ENCODE data around the gene SLC12A5. TPM values are rescaled to one million over a fixed set of nuclear protein-coding genes. Genes with fewer than 3 reads are reported as not detected.

SLC12A5 gene
- total and polyA plus RNA-seq, 9 of the 15 experiments (the other 6 are each of a cell fraction or from before 2014, with no cell fraction given): 0.36 to 7.5 (median 2.1) TPM

DNA sequence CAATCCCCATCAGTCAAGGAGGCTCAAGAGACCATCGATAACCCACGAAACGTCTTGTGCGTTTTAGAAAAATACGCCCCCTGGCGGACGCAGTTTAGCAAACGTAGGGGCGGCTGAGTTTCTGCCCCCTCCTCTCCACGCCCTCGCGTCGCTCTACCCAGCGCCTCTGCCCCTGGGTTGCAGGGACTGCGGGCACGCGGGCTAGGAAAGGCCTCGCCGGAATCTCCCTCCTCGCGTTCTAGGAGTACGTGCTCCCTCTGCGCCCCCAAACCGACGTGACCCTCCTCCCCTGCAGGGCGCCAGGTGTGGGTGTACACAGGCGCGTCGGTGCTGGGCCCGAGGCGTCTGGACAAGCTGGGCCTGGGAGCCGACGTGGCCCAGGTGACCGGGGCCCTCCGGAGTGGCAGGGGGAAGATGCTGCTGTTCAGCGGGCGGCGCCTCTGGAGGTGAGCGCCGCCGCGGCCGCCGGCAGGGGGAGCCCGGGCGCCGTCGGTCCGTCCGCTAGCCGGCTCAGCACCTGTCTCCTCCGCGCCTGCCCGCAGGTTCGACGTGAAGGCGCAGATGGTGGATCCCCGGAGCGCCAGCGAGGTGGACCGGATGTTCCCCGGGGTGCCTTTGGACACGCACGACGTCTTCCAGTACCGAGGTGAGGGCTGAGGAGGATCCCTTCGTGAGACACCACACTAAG is 15.0 kb upstream of the SLC12A5 start (continued):
- TF ChIP-seq, protein P1, sequence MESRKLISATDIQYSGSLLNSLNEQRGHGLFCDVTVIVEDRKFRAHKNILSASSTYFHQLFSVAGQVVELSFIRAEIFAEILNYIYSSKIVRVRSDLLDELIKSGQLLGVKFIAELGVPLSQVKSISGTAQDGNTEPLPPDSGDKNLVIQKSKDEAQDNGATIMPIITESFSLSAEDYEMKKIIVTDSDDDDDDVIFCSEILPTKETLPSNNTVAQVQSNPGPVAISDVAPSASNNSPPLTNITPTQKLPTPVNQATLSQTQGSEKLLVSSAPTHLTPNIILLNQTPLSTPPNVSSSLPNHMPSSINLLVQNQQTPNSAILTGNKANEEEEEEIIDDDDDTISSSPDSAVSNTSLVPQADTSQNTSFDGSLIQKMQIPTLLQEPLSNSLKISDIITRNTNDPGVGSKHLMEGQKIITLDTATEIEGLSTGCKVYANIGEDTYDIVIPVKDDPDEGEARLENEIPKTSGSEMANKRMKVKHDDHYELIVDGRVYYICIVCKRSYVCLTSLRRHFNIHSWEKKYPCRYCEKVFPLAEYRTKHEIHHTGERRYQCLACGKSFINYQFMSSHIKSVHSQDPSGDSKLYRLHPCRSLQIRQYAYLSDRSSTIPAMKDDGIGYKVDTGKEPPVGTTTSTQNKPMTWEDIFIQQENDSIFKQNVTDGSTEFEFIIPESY (CRISPR knock-in tag; IDR thresholded peaks at IDR 0.05): no peak
- TF ChIP-seq RBM39 (optimal IDR thresholded peaks at IDR 0.05; ENCODE audit: low read depth, low read length): no peak
- no peak for TF ChIP-seq TAF15 (IDR thresholded peaks at IDR 0.05; ENCODE audit: low read depth, low read length)
- TF ChIP-seq, protein P2, sequence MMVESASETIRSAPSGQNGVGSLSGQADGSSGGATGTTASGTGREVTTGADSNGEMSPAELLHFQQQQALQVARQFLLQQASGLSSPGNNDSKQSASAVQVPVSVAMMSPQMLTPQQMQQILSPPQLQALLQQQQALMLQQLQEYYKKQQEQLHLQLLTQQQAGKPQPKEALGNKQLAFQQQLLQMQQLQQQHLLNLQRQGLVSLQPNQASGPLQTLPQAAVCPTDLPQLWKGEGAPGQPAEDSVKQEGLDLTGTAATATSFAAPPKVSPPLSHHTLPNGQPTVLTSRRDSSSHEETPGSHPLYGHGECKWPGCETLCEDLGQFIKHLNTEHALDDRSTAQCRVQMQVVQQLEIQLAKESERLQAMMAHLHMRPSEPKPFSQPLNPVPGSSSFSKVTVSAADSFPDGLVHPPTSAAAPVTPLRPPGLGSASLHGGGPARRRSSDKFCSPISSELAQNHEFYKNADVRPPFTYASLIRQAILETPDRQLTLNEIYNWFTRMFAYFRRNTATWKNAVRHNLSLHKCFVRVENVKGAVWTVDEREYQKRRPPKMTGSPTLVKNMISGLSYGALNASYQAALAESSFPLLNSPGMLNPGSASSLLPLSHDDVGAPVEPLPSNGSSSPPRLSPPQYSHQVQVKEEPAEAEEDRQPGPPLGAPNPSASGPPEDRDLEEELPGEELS (CRISPR knock-in tag; IDR thresholded peaks at IDR 0.05; ENCODE audit: borderline replicate concordance): no peak
- no peak for TF ChIP-seq ELF1 (tag; IDR thresholded peaks at IDR 0.05)
- TF ChIP-seq TOE1 (IDR thresholded peaks at IDR 0.05; ENCODE audit: borderline replicate concordance): no peak
- no peak for TF ChIP-seq TOE1 (CRISPR knock-in tag; IDR thresholded peaks at IDR 0.05; ENCODE audit: borderline replicate concordance, low read depth)
- TF ChIP-seq, protein P3, sequence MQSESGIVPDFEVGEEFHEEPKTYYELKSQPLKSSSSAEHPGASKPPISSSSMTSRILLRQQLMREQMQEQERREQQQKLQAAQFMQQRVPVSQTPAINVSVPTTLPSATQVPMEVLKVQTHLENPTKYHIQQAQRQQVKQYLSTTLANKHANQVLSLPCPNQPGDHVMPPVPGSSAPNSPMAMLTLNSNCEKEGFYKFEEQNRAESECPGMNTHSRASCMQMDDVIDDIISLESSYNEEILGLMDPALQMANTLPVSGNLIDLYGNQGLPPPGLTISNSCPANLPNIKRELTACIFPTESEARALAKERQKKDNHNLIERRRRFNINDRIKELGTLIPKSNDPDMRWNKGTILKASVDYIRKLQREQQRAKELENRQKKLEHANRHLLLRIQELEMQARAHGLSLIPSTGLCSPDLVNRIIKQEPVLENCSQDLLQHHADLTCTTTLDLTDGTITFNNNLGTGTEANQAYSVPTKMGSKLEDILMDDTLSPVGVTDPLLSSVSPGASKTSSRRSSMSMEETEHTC (IDR thresholded peaks at IDR 0.05): no peak
- TF ChIP-seq, protein P4, sequence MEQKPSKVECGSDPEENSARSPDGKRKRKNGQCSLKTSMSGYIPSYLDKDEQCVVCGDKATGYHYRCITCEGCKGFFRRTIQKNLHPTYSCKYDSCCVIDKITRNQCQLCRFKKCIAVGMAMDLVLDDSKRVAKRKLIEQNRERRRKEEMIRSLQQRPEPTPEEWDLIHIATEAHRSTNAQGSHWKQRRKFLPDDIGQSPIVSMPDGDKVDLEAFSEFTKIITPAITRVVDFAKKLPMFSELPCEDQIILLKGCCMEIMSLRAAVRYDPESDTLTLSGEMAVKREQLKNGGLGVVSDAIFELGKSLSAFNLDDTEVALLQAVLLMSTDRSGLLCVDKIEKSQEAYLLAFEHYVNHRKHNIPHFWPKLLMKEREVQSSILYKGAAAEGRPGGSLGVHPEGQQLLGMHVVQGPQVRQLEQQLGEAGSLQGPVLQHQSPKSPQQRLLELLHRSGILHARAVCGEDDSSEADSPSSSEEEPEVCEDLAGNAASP (IDR thresholded peaks at IDR 0.05): no peak
- TF ChIP-seq ESRRB (CRISPR knock-in tag; IDR thresholded peaks at IDR 0.05; ENCODE audit: borderline replicate concordance): no peak
- no peak; the same call in 1 of the 2 replicates for TF ChIP-seq SMARCE1 (IDR thresholded peaks at IDR 0.05)
- TF ChIP-seq DACH1 (IDR thresholded peaks at IDR 0.05; ENCODE audit: partially characterized antibody): no peak
- TF ChIP-seq SREBF1 (IDR thresholded peaks at IDR 0.05; ENCODE audit: borderline replicate concordance, low read depth, low read length): no peak
- TF ChIP-seq MTA1 (IDR thresholded peaks at IDR 0.05; ENCODE audit: borderline replicate concordance): no peak
- no peak for TF ChIP-seq LEF1 (IDR thresholded peaks at IDR 0.05)
- no peak for TF ChIP-seq ZKSCAN3 (CRISPR knock-in tag; IDR thresholded peaks at IDR 0.05)
- no peak for TF ChIP-seq ZNF785 (CRISPR knock-in tag; IDR thresholded peaks at IDR 0.05)
- no peak for TF ChIP-seq RBM22 (IDR thresholded peaks at IDR 0.05; ENCODE audit: low read depth, low read length, poor library complexity, severe bottlenecking)
- no peak for TF ChIP-seq POLR2A (conservative IDR thresholded peaks at IDR 0.05)
- TF ChIP-seq, protein P5, sequence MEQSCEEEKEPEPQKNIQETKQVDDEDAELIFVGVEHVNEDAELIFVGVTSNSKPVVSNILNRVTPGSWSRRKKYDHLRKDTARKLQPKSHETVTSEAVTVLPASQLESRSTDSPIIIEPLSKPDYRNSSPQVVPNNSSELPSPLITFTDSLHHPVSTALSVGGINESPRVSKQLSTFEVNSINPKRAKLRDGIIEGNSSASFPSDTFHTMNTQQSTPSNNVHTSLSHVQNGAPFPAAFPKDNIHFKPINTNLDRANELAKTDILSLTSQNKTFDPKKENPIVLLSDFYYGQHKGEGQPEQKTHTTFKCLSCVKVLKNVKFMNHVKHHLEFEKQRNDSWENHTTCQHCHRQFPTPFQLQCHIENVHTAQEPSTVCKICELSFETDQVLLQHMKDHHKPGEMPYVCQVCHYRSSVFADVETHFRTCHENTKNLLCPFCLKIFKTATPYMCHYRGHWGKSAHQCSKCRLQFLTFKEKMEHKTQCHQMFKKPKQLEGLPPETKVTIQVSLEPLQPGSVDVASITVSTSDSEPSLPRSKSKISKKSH (CRISPR knock-in tag; IDR thresholded peaks at IDR 0.05): no peak
- no peak for TF ChIP-seq FOXK1 (CRISPR knock-in tag; IDR thresholded peaks at IDR 0.05; ENCODE audit: borderline replicate concordance)
- TF ChIP-seq ADNP (tag; IDR thresholded peaks at IDR 0.05): no peak

Data from K562 (cell line).